Forelimb muscle (tissue), 1 donor: ENCODE measurements around the gene INCA1. TPM values are rescaled to one million over a fixed set of nuclear protein-coding genes. Genes with fewer than 3 reads are reported as not detected.

Experiments
- polyA plus RNA-seq: library from polyadenylated mRNA; unstranded; fragments of 120-200 nt; gene quantifications from one replicate; pipeline ENCODE4 v1.2.1, GENCODE V29; 2013; ENCODE audit not compliant: insufficient read length

Gene INCA1
- polyA plus RNA-seq, 1 donor, result 5.0 TPM

Other genes starting within 250 kb of the INCA1 start
- not detected for gene TM4SF5, start 225.6 kb downstream of the INCA1 start, polyA plus RNA-seq
- gene VMO1, start 211.2 kb downstream of the INCA1 start, polyA plus RNA-seq, result 9.7 TPM
- 0.95 TPM for gene GLTPD2, start 208.6 kb downstream of the INCA1 start, polyA plus RNA-seq
- gene PSMB6, start 201.4 kb downstream of the INCA1 start, polyA plus RNA-seq, result 96.7 TPM
- gene PLD2, start 190.4 kb downstream of the INCA1 start, polyA plus RNA-seq, result 25.4 TPM
- gene MINK1, start 164.2 kb downstream of the INCA1 start, polyA plus RNA-seq, result 25.4 TPM
- 1.3 TPM for gene C17orf107, start 98.0 kb downstream of the INCA1 start, polyA plus RNA-seq
- 2.3 TPM for gene CHRNE, start 94.4 kb downstream of the INCA1 start, polyA plus RNA-seq
- gene GP1BA, start 65.2 kb downstream of the INCA1 start, polyA plus RNA-seq, result 0.92 TPM
- gene SLC25A11, start 57.5 kb downstream of the INCA1 start, polyA plus RNA-seq, result 53.8 TPM
- gene RNF167, start 57.3 kb downstream of the INCA1 start, polyA plus RNA-seq, result 72.7 TPM
- gene PFN1, start 49.0 kb downstream of the INCA1 start, polyA plus RNA-seq, result 349 TPM
- gene ENO3, start 46.4 kb downstream of the INCA1 start, polyA plus RNA-seq, result 2,114 TPM
- gene SPAG7, start 29.7 kb downstream of the INCA1 start, polyA plus RNA-seq, result 90.2 TPM
- 27.3 TPM for gene CAMTA2, start 9.8 kb downstream of the INCA1 start, polyA plus RNA-seq
- gene KIF1C, start 428 bp upstream of the INCA1 start, polyA plus RNA-seq, result 120 TPM
- 0.08 TPM for gene SLC52A1, start 37.9 kb upstream of the INCA1 start, polyA plus RNA-seq
- 11.8 TPM for gene ZFP3, start 80.9 kb upstream of the INCA1 start, polyA plus RNA-seq
- gene ZNF232, start 114.4 kb upstream of the INCA1 start, polyA plus RNA-seq, result 24.4 TPM
- gene USP6, start 118.5 kb upstream of the INCA1 start, polyA plus RNA-seq, result 30.0 TPM
- 11.2 TPM for gene ZNF594, start 194.3 kb upstream of the INCA1 start, polyA plus RNA-seq
- gene SCIMP, start 237.3 kb upstream of the INCA1 start, polyA plus RNA-seq, result 1.2 TPM